MCF 10A (cell line): Measurements from ENCODE around the gene PRMT7. TPM values are rescaled to one million over a fixed set of nuclear protein-coding genes. Genes with fewer than 3 reads are reported as not detected.

Experiments
- BruUV-seq: library from RNA; stranded (reverse); fragments of 400-500 nt; replicated peaks from 2 replicates; lab custom pipeline; 2021; lab: Mats Ljungman, UMichigan
- CTCF ChIA-PET: fragments of 300-600 bp; sonication (Branson Sonifier 250); formaldehyde crosslinking; extraction: SDS; loops from one replicate; lab custom pipeline; 2021; ENCODE audit warnings: antibody characterized with exemption, inconsistent platforms; lab: Yijun Ruan, JAX
- POLR2A ChIA-PET: fragments of 300-600, 350-650 bp; sonication (Branson Sonifier 250); formaldehyde crosslinking; extraction: SDS; loops from one replicate; lab custom pipeline; 2020; ENCODE audit warnings: antibody characterized with exemption, inconsistent platforms; lab: Yijun Ruan, JAX
- DNase-seq: peaks from one replicate; pipeline ENCODE4 v3.0.0-alpha.2; 2018; ENCODE audit not compliant: unreplicated experiment
- H3K27ac Mint-ChIP-seq: one replicate; pipeline ENCODE4 v1.8.0; 2022; ENCODE audit warnings: mild to moderate bottlenecking, low read depth, mixed read lengths; ENCODE audit not compliant: unreplicated experiment
- H3K27me3 Mint-ChIP-seq: one replicate; pipeline ENCODE4 v1.8.0; 2022; ENCODE audit warnings: mixed read lengths; ENCODE audit not compliant: insufficient read depth, unreplicated experiment
- H3K36me3 Mint-ChIP-seq: one replicate; pipeline ENCODE4 v1.8.0; 2022; ENCODE audit warnings: mild to moderate bottlenecking, moderate library complexity, mixed read lengths; ENCODE audit not compliant: insufficient read depth, unreplicated experiment
- H3K4me1 Mint-ChIP-seq: one replicate; pipeline ENCODE4 v1.8.0; 2022; ENCODE audit warnings: mixed read lengths; ENCODE audit not compliant: insufficient read depth, unreplicated experiment
- H3K4me3 Mint-ChIP-seq: one replicate; pipeline ENCODE4 v1.8.0; 2022; ENCODE audit warnings: mild to moderate bottlenecking, moderate library complexity, mixed read lengths; ENCODE audit not compliant: unreplicated experiment
- H3K9me3 Mint-ChIP-seq: one replicate; pipeline ENCODE4 v1.8.0; 2022; ENCODE audit warnings: mixed read lengths; ENCODE audit not compliant: unreplicated experiment
- intact Hi-C: fragments of 100-400 bp; cut with micrococcal nuclease; formaldehyde crosslinking; loops from 2 replicates; pipeline ENCODE4 v1.14.1; 2022
- total RNA-seq: library from RNA; stranded (reverse); gene quantifications from 2 replicates; pipeline ENCODE4 v1.2.3, GENCODE V29; 2022
- TF ChIP-seq, protein P1 (sequence below): fragments of 200-600 bp; IDR thresholded peaks from one replicate; pipeline ENCODE4 v1.8.0; 2022; ENCODE audit warnings: antibody characterized with exemption, mild to moderate bottlenecking; ENCODE audit not compliant: unreplicated experiment

PRMT7 gene
- total RNA-seq, 1 experiment from 2014 or later: 33.2 TPM

DNA sequence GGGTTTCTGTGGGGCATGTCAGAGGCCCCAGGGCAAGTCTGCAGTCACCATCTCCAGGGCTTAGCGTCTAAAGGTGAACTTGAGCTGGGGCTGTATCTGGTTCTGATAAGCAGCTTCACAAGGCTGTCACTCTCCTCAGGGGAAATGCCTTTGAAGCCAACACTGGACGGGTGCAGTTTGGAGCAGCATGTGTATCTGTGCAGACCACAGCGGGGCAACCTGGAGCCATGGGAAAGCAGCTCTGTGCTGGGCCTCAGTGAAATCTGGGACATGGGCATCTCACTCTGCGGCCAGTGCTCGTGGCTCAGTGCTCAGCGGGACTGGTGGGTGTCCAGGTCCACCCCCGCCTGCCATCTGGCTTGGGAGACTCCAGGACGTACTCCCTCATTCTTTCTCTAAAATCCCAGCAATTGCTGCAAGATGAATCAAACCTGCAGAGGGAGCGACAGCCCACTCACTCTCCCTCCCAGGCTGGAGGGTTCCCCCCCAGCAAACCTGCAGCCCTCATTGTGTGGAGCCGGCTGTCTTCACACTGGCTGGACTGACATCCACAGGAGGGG, 63.5 kb downstream of the PRMT7 start:
- no TSS peak for BruUV-seq
- Mint-ChIP-seq H3K27ac (no peak overlapping the region), H3K4me1 (no peaks in the 10 kb centered on the region), H3K9me3 (no peaks in the 10 kb centered on the region), H3K36me3 (no peaks in the 10 kb centered on the region), H3K4me3 (no peak overlapping the region), H3K27me3 (peaks cover 35% of the 10 kb centered on the region)
- ChIA-PET POLR2A (no interaction called here), CTCF (interaction anchor here (0.7 to 1.1 kb wide), 4 partner anchors 10 to 827 kb away, joined by 3 to 4 read pairs (median 3); no protein-coding TSS in a partner anchor)
- no peak for DNase-seq
- intact Hi-C loops: no loop called here
- TF ChIP-seq, protein P1, sequence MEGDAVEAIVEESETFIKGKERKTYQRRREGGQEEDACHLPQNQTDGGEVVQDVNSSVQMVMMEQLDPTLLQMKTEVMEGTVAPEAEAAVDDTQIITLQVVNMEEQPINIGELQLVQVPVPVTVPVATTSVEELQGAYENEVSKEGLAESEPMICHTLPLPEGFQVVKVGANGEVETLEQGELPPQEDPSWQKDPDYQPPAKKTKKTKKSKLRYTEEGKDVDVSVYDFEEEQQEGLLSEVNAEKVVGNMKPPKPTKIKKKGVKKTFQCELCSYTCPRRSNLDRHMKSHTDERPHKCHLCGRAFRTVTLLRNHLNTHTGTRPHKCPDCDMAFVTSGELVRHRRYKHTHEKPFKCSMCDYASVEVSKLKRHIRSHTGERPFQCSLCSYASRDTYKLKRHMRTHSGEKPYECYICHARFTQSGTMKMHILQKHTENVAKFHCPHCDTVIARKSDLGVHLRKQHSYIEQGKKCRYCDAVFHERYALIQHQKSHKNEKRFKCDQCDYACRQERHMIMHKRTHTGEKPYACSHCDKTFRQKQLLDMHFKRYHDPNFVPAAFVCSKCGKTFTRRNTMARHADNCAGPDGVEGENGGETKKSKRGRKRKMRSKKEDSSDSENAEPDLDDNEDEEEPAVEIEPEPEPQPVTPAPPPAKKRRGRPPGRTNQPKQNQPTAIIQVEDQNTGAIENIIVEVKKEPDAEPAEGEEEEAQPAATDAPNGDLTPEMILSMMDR: no peak

- no TSS peak for BruUV-seq
- no peaks in the 10 kb centered on the region for H3K36me3 Mint-ChIP-seq
- H3K27ac Mint-ChIP-seq: no peak overlapping the region
- CTCF ChIA-PET: interaction anchor here (0.7 to 1.1 kb wide), 3 partner anchors 9 to 828 kb away, joined by 3 read pairs; no protein-coding TSS in a partner anchor
- H3K4me1 Mint-ChIP-seq: no peaks in the 10 kb centered on the region
- H3K9me3 Mint-ChIP-seq: no peaks in the 10 kb centered on the region
- DNase-seq: no peak
- intact Hi-C loops: no loop called here
- H3K4me3 Mint-ChIP-seq: no peak overlapping the region
- POLR2A ChIA-PET: no interaction called here
- TF ChIP-seq, protein P1: no peak
- peaks cover 35% of the 10 kb centered on the region for H3K27me3 Mint-ChIP-seq
Observed at GRCh38 chr16:68374961-68375660, 64.3 kb downstream of the PRMT7 start.

DNA sequence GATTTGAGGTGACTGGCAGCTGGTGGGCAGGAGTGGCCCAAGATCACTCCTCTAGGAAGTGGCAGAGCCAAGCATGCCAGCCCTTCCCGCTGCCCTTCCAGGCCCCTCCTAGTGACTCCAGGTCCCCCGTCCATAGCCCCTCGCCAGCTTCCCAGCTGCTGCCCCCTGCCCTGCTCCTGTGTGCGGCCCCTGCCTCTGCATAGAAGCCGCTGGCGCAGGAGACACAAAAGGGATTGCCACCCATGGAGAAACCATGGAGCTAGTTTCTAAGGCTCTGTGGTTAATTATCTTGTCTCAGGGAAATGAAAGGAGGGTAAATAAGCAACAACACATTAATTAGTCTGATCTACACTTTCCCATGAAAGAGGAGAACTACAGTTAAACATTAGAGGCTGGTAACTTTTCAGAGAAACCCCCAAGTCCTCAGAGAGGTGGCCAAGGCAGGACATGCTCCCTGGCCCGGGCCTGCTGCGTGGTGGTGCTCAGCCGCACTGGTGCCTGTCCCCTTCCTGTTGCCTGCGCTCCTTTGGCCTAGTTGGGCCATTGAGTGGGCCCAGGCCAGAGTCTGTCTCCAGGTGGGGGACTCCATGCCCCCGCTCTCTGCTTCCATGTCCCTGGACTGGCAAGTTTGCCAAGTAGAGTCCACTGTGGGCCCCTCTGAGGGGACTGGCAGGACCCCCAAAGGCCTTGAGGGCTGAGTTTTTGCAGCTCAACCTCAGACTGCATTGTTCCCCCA, 65.2 kb downstream of the PRMT7 start:
- H3K4me3 Mint-ChIP-seq: no peak overlapping the region
- TF ChIP-seq, protein P1: no peak
- intact Hi-C loops: no loop called here
- POLR2A ChIA-PET: interaction anchor here (0.6 to 0.7 kb wide), 3 partner anchors 27 to 91 kb away, joined by 3 to 5 read pairs (median 3); no protein-coding TSS in a partner anchor
- CTCF ChIA-PET: interaction anchor here (0.7 to 1.1 kb wide), 3 partner anchors 8 to 22 kb away, joined by 3 read pairs; no protein-coding TSS in a partner anchor
- no peak for DNase-seq
- no peaks in the 10 kb centered on the region for H3K36me3 Mint-ChIP-seq
- BruUV-seq: no TSS peak
- no peak overlapping the region for H3K27ac Mint-ChIP-seq
- H3K27me3 Mint-ChIP-seq: peaks cover 35% of the 10 kb centered on the region
- no peaks in the 10 kb centered on the region for H3K4me1 Mint-ChIP-seq
- H3K9me3 Mint-ChIP-seq: no peaks in the 10 kb centered on the region

DNA sequence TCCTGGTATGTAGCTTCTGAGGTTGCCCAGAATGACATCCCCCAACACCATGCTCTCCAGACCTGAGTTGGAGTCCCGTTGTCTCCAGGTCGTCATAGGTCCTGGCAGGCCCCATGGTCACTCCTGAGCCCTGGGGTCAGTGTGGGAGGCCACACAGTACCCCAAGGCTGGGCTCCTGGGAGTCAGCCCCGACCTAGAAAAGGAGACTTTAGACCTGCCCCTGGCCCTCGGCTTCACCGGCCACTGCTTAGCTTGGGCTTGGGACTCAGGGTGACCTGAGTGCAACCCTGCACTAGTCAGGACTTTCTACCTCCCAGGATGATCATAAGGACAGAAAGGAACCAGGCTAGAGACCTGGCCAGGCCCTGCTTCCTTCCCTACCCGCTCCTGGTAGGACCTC, 65.8 kb downstream of the PRMT7 start:
- Mint-ChIP-seq H3K9me3 (no peaks in the 10 kb centered on the region), H3K36me3 (no peaks in the 10 kb centered on the region), H3K27ac (no peak overlapping the region), H3K27me3 (peaks cover 35% of the 10 kb centered on the region), H3K4me3 (no peak overlapping the region), H3K4me1 (no peaks in the 10 kb centered on the region)
- intact Hi-C loops: no loop called here
- TF ChIP-seq, protein P1: no peak
- DNase-seq: no peak
- CTCF ChIA-PET: interaction anchor here (0.7 to 1.0 kb wide), 2 partner anchors 18 to 21 kb away, joined by 3 read pairs; no protein-coding TSS in a partner anchor
- POLR2A ChIA-PET: interaction anchor here (0.8 kb wide), 1 partner anchor 14 kb away, joined by 4 read pairs; no protein-coding TSS in a partner anchor
- no TSS peak for BruUV-seq
